GM12878 (cell line): ENCODE data around the gene ITGAV.

Experiments used
- BHLHE40 ChIP-seq, 2 experiments: fragments of 450-650 bp in 1 of 2; IDR thresholded peaks; 2 replicates each; pipeline ENCODE4 v1.6.1; 2011 to 2017; ENCODE audit warnings: low read depth in 2 of 2, borderline replicate concordance in 1 of 2, improper control_type of control experiment in 1 of 2, low read length in 1 of 2, mild to moderate bottlenecking in 1 of 2
- EP300 ChIP-seq, 2 experiments: fragments of 150-350 bp in 1 of 2; IDR thresholded peaks; 2 replicates each; pipeline ENCODE4 v1.6.1; 2011 to 2012; ENCODE audit warnings: low read depth in 2 of 2, low read length in 2 of 2, borderline replicate concordance in 1 of 2, improper control_type of control experiment in 1 of 2, inconsistent platforms in 1 of 2; ENCODE audit not compliant: control insufficient read depth in 1 of 2
- EZH2 ChIP-seq: IDR thresholded peaks from 2 replicates; pipeline ENCODE4 v1.6.1; 2012; ENCODE audit warnings: low read depth, mild to moderate bottlenecking, control low read depth, inconsistent platforms, low read length, borderline replicate concordance; ENCODE audit not compliant: control insufficient read depth
- POLR2A ChIP-seq: IDR thresholded peaks from 2 replicates; pipeline ENCODE4 v1.6.1; 2011; ENCODE audit warnings: low read depth, mild to moderate bottlenecking, low read length
- POLR2AphosphoS5 ChIP-seq: IDR thresholded peaks from 2 replicates; pipeline ENCODE4 v1.6.1; 2011; ENCODE audit warnings: mild to moderate bottlenecking, low read length, inconsistent platforms
- RBBP5 ChIP-seq: fragments of 200-600 bp; sonication (generic); conservative IDR thresholded peaks from 2 replicates; pipeline ENCODE4 v1.6.1; 2016
- RFX5 ChIP-seq: IDR thresholded peaks from 2 replicates; pipeline ENCODE4 v1.6.1; 2011; ENCODE audit warnings: low read depth, low read length, improper control_type of control experiment
- SIX5 ChIP-seq: IDR thresholded peaks from 2 replicates; pipeline ENCODE4 v1.6.1; 2011; ENCODE audit warnings: mild to moderate bottlenecking, low read depth, low read length, moderate library complexity; ENCODE audit not compliant: severe bottlenecking
- SREBF2 ChIP-seq: IDR thresholded peaks from 2 replicates; pipeline ENCODE4 v1.6.1; 2012; ENCODE audit warnings: mild to moderate bottlenecking, low read length
- STAT3 ChIP-seq: IDR thresholded peaks from 2 replicates; pipeline ENCODE4 v1.6.1; 2011; ENCODE audit warnings: low read depth, low read length, improper control_type of control experiment
- TF ChIP-seq, protein P1 (sequence below), 3 experiments: IDR thresholded peaks in 2 of 3; conservative IDR thresholded peaks in 1 of 3; 2 replicates each; pipeline ENCODE4 v1.5.1; 2011; ENCODE audit warnings: low read depth in 3 of 3, low read length in 3 of 3, mild to moderate bottlenecking in 3 of 3, control low read depth in 2 of 3, moderate library complexity in 2 of 3, inconsistent platforms in 1 of 3, mixed read lengths in 1 of 3; ENCODE audit not compliant: control insufficient read depth in 2 of 3, insufficient read depth in 1 of 3; ENCODE audit errors: extremely low read depth in 1 of 3

DNA sequence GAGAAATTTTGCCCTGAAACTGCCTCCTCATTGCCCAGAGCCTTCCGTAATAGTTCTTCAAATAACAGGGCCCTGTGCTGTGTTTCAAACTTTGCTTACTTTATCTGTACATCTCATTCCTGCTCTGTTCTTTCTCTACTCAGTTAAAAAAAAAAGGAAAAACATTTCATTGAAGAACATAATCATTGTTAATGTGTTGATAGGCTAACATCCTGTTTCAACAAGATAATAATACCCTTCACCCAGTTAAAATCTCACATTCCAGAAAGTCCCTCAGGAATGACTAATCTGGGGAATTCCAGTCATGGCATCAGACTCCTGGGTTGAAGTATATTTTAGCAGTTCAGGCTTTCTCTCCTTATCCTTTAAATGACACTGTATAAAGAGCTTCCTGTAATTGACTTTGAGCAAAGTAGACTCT lies 45.6 kb upstream of the ITGAV start:
- TF ChIP-seq RBBP5 (no peak), EP300 (IDR thresholded peaks at IDR 0.05; ENCODE audit: borderline replicate concordance in 1 of 2, control insufficient read depth in 1 of 2, low read depth in 2 of 2, low read length in 2 of 2) (no peak), RFX5 (no peak), SIX5 (no peak), SREBF2 (no peak), STAT3 (no peak), POLR2AphosphoS5 (no peak), BHLHE40 (IDR thresholded peaks at IDR 0.05; ENCODE audit: borderline replicate concordance in 1 of 2, low read depth in 2 of 2, low read length in 1 of 2) (no peak), EZH2 (no peak), POLR2A (no peak)
- TF ChIP-seq, protein P1, sequence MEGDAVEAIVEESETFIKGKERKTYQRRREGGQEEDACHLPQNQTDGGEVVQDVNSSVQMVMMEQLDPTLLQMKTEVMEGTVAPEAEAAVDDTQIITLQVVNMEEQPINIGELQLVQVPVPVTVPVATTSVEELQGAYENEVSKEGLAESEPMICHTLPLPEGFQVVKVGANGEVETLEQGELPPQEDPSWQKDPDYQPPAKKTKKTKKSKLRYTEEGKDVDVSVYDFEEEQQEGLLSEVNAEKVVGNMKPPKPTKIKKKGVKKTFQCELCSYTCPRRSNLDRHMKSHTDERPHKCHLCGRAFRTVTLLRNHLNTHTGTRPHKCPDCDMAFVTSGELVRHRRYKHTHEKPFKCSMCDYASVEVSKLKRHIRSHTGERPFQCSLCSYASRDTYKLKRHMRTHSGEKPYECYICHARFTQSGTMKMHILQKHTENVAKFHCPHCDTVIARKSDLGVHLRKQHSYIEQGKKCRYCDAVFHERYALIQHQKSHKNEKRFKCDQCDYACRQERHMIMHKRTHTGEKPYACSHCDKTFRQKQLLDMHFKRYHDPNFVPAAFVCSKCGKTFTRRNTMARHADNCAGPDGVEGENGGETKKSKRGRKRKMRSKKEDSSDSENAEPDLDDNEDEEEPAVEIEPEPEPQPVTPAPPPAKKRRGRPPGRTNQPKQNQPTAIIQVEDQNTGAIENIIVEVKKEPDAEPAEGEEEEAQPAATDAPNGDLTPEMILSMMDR (IDR thresholded peaks at IDR 0.05 in 2 of 3, conservative IDR thresholded peaks at IDR 0.05 in 1 of 3; ENCODE audit: control insufficient read depth in 2 of 3, extremely low read depth in 1 of 3, insufficient read depth in 1 of 3, low read depth in 3 of 3, low read length in 3 of 3), result no peak
